CD14-positive monocyte (primary cell): ENCODE results near the gene LRRC4C. TPM values are rescaled to one million over a fixed set of nuclear protein-coding genes. Genes with fewer than 3 reads are reported as not detected.

Source experiments
- DNase-seq, 3 donors: peaks; one replicate each; pipeline ENCODE4 v3.0.0-alpha.2; 2011 to 2022
- H2AFZ ChIP-seq: 2 replicates; pipeline ENCODE4 v1.6.0; 2012; ENCODE audit warnings: mild to moderate bottlenecking, low read depth, low read length, inconsistent platforms; ENCODE audit not compliant: insufficient read depth, poor library complexity, severe bottlenecking
- H3K27ac ChIP-seq, 2 donors: 1 replicate in 1 of 2; 2 replicates in 1 of 2; pipeline ENCODE4 v1.5.1; 2012 to 2013; ENCODE audit warnings: low read length in 2 of 2, control low read depth in 1 of 2, inconsistent platforms in 1 of 2, low read depth in 1 of 2, mild to moderate bottlenecking in 1 of 2
- H3K27me3 ChIP-seq, 2 donors: one replicate each; pipeline versions ENCODE4 v1.6.0 to v1.6.1; 2011 to 2013; ENCODE audit warnings: low read length in 2 of 2; ENCODE audit not compliant: control insufficient read depth in 2 of 2, insufficient read depth in 2 of 2
- H3K36me3 ChIP-seq, 2 donors: replicated peaks in 1 of 2; 1 replicate in 1 of 2; 2 replicates in 1 of 2; pipeline versions ENCODE4 v1.5.1 to v1.6.1; 2012 to 2013; ENCODE audit warnings: low read length in 2 of 2, control low read depth in 1 of 2, inconsistent platforms in 1 of 2, mild to moderate bottlenecking in 1 of 2; ENCODE audit not compliant: insufficient read depth in 2 of 2, control insufficient read depth in 1 of 2
- H3K4me1 ChIP-seq, 2 donors: 1 replicate in 1 of 2; 2 replicates in 1 of 2; pipeline versions ENCODE4 v1.5.1 to v1.6.1; 2012 to 2013; ENCODE audit warnings: low read length in 2 of 2, control low read depth in 1 of 2, inconsistent platforms in 1 of 2, mild to moderate bottlenecking in 1 of 2, moderate library complexity in 1 of 2; ENCODE audit not compliant: insufficient read depth in 2 of 2, control insufficient read depth in 1 of 2
- H3K4me2 ChIP-seq: replicated peaks from 2 replicates; pipeline ENCODE3; 2012; ENCODE audit warnings: low read length, moderate library complexity, mild to moderate bottlenecking; ENCODE audit not compliant: poor library complexity, severe bottlenecking; ENCODE audit errors: extremely low read depth
- H3K4me3 ChIP-seq, 3 experiments: fragments of 200-600 bp in 1 of 3; sonication (generic) in 1 of 3; replicated peaks in 1 of 3; 1 replicate in 2 of 3; 2 replicates in 1 of 3; pipeline ENCODE4 v1.5.1; 2011 to 2013; ENCODE audit warnings: low read length in 3 of 3, mild to moderate bottlenecking in 3 of 3, control low read depth in 2 of 3, low read depth in 2 of 3, inconsistent platforms in 1 of 3, moderate library complexity in 1 of 3
- H3K79me2 ChIP-seq: 2 replicates; pipeline ENCODE4 v1.6.0; 2012; ENCODE audit warnings: mild to moderate bottlenecking, control low read depth, inconsistent platforms, low read length, moderate library complexity; ENCODE audit not compliant: insufficient read depth
- H3K9ac ChIP-seq: 2 replicates; pipeline ENCODE4 v1.6.0; 2017; ENCODE audit warnings: low read length, mild to moderate bottlenecking; ENCODE audit not compliant: insufficient read depth, poor library complexity, severe bottlenecking
- H3K9me3 ChIP-seq, 2 donors: replicated peaks in 1 of 2; 1 replicate in 1 of 2; 2 replicates in 1 of 2; pipeline versions ENCODE4 v1.5.1 to v1.6.1; 2012 to 2013; ENCODE audit warnings: low read length in 2 of 2, control low read depth in 1 of 2; ENCODE audit not compliant: control insufficient read depth in 1 of 2, insufficient read depth in 1 of 2
- H4K20me1 ChIP-seq: 2 replicates; pipeline ENCODE4 v1.6.0; 2012; ENCODE audit warnings: mild to moderate bottlenecking, low read length, control low read depth, moderate library complexity; ENCODE audit not compliant: insufficient read depth
- H3K27ac Mint-ChIP-seq, 7 donors: one replicate each; pipeline ENCODE4 v1.8.0; 2020; ENCODE audit warnings: mild to moderate bottlenecking in 7 of 7, mixed read lengths in 7 of 7, moderate library complexity in 6 of 7, inconsistent platforms in 2 of 7
- H3K27me3 Mint-ChIP-seq, 3 donors: one replicate each; pipeline ENCODE4 v1.8.0; 2021 to 2022; ENCODE audit warnings: low read depth in 3 of 3, mild to moderate bottlenecking in 3 of 3, mixed read lengths in 3 of 3, moderate library complexity in 3 of 3, inconsistent platforms in 1 of 3
- H3K36me3 Mint-ChIP-seq, 2 donors: one replicate each; pipeline ENCODE4 v1.8.0; 2020; ENCODE audit warnings: mixed read lengths in 2 of 2, inconsistent platforms in 1 of 2, mild to moderate bottlenecking in 1 of 2
- H3K4me1 Mint-ChIP-seq: one replicate; pipeline ENCODE4 v1.8.0; 2020; ENCODE audit warnings: mild to moderate bottlenecking, mixed read lengths
- H3K4me3 Mint-ChIP-seq, 2 donors: one replicate each; pipeline ENCODE4 v1.8.0; 2020; ENCODE audit warnings: mild to moderate bottlenecking in 2 of 2, mixed read lengths in 2 of 2, moderate library complexity in 1 of 2
- H3K9me3 Mint-ChIP-seq, 7 donors: one replicate each; pipeline ENCODE4 v1.8.0; 2020 to 2022; ENCODE audit warnings: mixed read lengths in 7 of 7, mild to moderate bottlenecking in 6 of 7, moderate library complexity in 6 of 7, inconsistent platforms in 2 of 7
- CTCF ChIP-seq: fragments of 200-600 bp; IDR thresholded peaks from one replicate; pipeline ENCODE4 v1.8.0; 2022; ENCODE audit warnings: antibody characterized with exemption, mild to moderate bottlenecking
- WGBS: methylation state at CpG from one replicate; pipeline ENCODE4 v1.1.5; 2013; ENCODE audit warnings: missing lambda C conversion rate; ENCODE audit not compliant: insufficient coverage; 5-methylcytosine and 5-hydroxymethylcytosine counted together
- intact Hi-C, 2 donors: fragments of 100-400 bp; cut with micrococcal nuclease; formaldehyde crosslinking; loops; one replicate each; pipeline versions ENCODE4 v1.15.0 to v1.15.1; 2023
- polyA plus RNA-seq, 3 donors: library from polyadenylated mRNA; depleted of rRNA in 1 of 3; unstranded in 2 of 3; stranded (reverse) in 1 of 3; fragments of 300-500 nt in 2 of 3; fragments of >200 nt in 1 of 3; fragmentation: Illumina TruSeq in 2 of 3; gene quantifications; 1 replicate in 2 of 3; 2 replicates in 1 of 3; pipeline ENCODE4 v1.2.3, GENCODE V29; 2012 to 2021

LRRC4C gene
- polyA plus RNA-seq, 3 donors, result not detected

GRCh38 chr11:40701027-40701426 is 758.4 kb downstream of the LRRC4C start:
- H3K4me3 Mint-ChIP-seq, result no peak overlapping the region

GRCh38 chr11:40689823-40690222 is 769.6 kb downstream of the LRRC4C start:
- WGBS, result no CpG with 5 or more reads among the region's 3 CpGs
- no peak for TF ChIP-seq CTCF
- intact Hi-C loops, result no loop called here
- no peaks in the 10 kb centered on the region for H3K27me3 ChIP-seq
- Mint-ChIP-seq H3K36me3 (no peaks in the 10 kb centered on the region), H3K27me3 (no peaks in the 10 kb centered on the region), H3K4me1 (no peaks in the 10 kb centered on the region), H3K4me3 (no peak overlapping the region), H3K27ac (no peak overlapping the region), H3K9me3 (peaks cover 0 to 4% (median 0%) of the 10 kb centered on the region in 7 donors)
- no peak overlapping the region for H3K27ac ChIP-seq
- no peaks in the 10 kb centered on the region for H3K9me3 ChIP-seq
- H3K4me2 ChIP-seq, result no peak overlapping the region
- H3K79me2 ChIP-seq, result no peaks in the 10 kb centered on the region
- H4K20me1 ChIP-seq, result no peaks in the 10 kb centered on the region
- no peaks in the 10 kb centered on the region for H3K4me1 ChIP-seq
- no peak for DNase-seq
- no peaks in the 10 kb centered on the region for H3K36me3 ChIP-seq
- no peak overlapping the region for H3K9ac ChIP-seq
- no peak overlapping the region for H2AFZ ChIP-seq
- no peak overlapping the region for H3K4me3 ChIP-seq

More at GRCh38 chr11:40701027-40701426, 758.4 kb downstream of the LRRC4C start:
- Histone ChIP-seq H3K4me2 (no peak overlapping the region), H3K79me2 (no peaks in the 10 kb centered on the region), H3K9ac (no peak overlapping the region), H3K36me3 (no peaks in the 10 kb centered on the region), H3K4me1 (no peaks in the 10 kb centered on the region), H3K27me3 (no peaks in the 10 kb centered on the region), H4K20me1 (no peaks in the 10 kb centered on the region), H3K27ac (no peak overlapping the region), H3K4me3 (no peak overlapping the region), H3K9me3 (no peaks in the 10 kb centered on the region), H2AFZ (no peak overlapping the region)
- Mint-ChIP-seq H3K27me3 (no peaks in the 10 kb centered on the region), H3K36me3 (no peaks in the 10 kb centered on the region), H3K27ac (no peak overlapping the region), H3K4me1 (no peaks in the 10 kb centered on the region), H3K9me3 (peaks cover 0 to 5% (median 0%) of the 10 kb centered on the region in 7 donors)
- no CpG with 5 or more reads among the region's 2 CpGs for WGBS
- no peak for TF ChIP-seq CTCF
- intact Hi-C loops, result no loop called here
- DNase-seq, result no peak
